Activated CD8-positive, alpha-beta memory T cell treated with anti-CD3 and anti-CD28 coated beads, Interleukin-2, amount 50 U/mL, for 1 hour (primary cell): ENCODE results near the gene SHROOM1.
"Not testable (repeated sequence)": the region's sequence is repeated elsewhere in the genome, so short reads cannot be mapped to it uniquely, and the experiment has no call there.

Experiments used
- DNase-seq: peaks from one replicate; pipeline ENCODE4 v3.0.0-alpha.2; 2020; ENCODE audit errors: extremely low read depth

SHROOM1 gene

GRCh38 chr5:132830436-132831094 is at the start of gene SHROOM1:
TSS of gene SHROOM1 (minus strand) at chr5:132830647. CDS start at chr5:132826140, 4,507 bp downstream.
- no peak for DNase-seq

- DNase-seq, result no peak
Measured at GRCh38 chr5:132877938-132878337, 47.5 kb upstream of the SHROOM1 start.

DNA sequence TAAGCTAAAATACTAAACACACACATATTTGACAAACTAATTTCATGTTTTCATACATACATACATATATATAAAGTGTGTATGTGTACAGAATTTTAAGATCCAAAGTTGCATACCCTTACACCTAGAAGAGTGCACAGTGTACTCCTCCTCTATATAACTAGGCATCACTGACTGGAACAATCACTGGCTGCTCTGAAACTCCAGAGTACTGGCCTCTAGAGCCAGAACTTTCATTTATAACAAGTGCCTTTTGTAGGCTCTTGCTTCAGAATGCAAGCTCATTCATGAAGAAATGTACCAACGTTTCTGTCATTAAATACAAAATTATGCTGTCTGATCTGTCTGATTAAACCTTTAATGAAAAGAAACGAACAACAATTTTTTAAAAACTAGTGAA is 47.0 kb upstream of the SHROOM1 start:
- no peak for DNase-seq

DNA sequence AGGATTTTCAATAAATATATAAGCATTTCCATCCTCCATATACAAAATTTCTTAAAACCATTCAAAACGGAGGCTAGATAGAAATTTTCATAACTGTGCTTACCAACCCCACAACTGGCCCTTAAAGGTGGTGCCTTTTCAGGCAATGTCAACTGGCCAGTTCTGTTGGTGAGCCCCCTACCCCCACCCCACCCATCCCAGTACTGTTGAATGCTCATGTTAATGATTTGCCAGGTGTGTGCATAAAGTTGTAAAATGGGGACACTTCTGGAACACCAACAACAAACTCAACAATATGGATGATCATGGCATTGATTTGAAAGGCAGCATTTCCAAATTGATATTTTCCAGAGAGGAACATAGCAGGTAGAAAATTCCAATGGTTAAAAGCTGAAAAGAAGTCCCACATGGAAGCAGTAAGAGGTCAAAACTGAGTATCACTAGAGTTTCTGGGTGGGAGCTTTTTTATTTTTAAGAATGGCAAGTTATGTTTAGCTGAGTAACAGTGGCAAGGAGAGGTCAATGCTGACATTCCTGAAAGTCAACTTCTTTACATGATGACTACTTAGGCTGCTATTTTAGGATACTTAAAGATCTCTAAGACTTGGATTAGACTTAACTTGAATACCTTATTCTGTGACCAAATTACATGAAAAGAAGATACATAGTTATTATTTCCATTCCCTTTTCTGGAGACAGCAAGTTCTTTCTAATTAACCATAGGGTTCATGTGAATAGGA is 45.7 kb upstream of the SHROOM1 start:
- no peak for DNase-seq

DNA sequence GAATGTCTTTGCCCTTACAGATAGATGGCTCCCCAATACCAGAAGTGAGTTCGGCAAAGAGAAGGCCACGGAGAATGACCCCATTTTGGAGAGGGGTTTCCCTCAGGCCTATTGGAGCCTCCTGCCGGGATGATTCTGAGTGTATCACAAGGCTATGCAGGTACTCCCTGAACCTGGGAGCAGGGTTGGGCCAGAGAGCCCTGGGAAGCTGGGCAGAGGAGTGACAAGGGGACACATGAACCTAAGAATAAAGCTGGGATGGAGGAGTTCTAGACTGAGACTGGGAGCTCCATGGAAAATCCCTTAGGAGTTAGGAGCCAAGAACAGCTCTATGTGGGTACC is 43.5 kb upstream of the SHROOM1 start:
- DNase-seq, result no peak

- DNase-seq, result no peak
Measured at GRCh38 chr5:132873119-132873929, 42.9 kb upstream of the SHROOM1 start, which contains the start of gene LEAP2. TSS of gene LEAP2 (plus strand) at chr5:132873668. CDS start at chr5:132873695, 27 bp downstream.

- no peak for DNase-seq
Measured at GRCh38 chr5:132872788-132873118, 42.3 kb upstream of the SHROOM1 start.

GRCh38 chr5:132871459-132872284 is 41.2 kb upstream of the SHROOM1 start:
- DNase-seq, result no peak

DNA sequence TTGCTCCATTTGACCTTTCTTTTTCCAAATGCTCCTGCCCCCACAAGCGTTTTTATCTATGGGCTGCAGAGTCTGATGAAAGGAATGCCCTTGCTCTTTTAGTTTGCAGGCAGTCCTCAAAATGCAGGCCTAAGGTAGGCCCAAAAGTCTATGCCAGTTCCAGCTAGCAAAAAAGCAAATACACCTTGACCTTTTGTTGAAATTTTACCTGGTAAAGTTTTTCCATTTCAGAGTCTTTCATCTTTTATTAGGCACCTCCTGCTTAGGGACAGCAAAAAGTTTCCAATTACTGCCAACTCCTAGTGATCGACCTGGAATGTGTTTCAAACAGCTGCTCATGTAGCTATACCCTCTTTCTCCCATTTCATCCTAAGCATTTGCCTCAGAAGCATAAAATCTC is 40.4 kb upstream of the SHROOM1 start:
- DNase-seq, result no peak

GRCh38 chr5:132868754-132869153 is 38.3 kb upstream of the SHROOM1 start:
- no peak for DNase-seq

GRCh38 chr5:132867046-132867451 is 36.6 kb upstream of the SHROOM1 start:
- DNase-seq, result no peak

DNA sequence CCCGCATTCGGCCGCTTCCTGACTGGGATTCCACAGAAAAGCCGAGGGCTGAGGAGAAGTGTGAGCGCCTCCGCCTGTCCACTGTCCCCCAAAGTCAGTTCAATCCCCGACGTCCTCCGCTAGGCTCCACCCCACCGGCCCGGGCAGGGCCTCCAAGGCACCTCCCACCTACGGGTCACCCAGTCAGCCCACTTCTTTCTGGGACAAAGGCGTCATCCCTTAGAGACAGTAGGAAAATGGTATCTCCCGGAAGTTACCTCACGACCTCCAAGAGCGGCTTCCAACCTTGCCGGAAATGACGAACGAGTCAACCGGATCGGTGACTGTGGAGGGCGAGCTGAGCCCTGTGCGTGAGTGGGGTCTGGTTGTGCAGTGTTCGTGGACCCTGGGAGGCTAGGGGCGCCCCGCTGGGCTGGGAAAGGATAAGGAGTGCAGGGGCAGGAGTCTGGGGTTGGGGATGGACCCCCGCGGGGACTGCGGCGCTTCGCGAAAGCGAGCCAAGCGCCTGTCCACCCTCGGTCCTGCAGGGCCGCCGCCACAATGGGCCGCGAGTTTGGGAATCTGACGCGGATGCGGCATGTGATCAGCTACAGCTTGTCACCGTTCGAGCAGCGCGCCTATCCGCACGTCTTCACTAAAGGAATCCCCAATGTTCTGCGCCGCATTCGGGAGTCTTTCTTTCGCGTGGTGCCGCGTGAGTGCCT is 36.0 kb upstream of the SHROOM1 start, which contains the start of the genes GDF9 and UQCRQ:
Gene GDF9 (minus strand): TSS at position 128 of the 704 bp plus-strand sequence. CDS start 1,936 bp downstream, outside the sequence.
Gene UQCRQ (plus strand): TSS at position 301 of the 704 bp plus-strand sequence. CDS start 240 bp downstream, at position 541.
- DNase-seq, result peak; percentile 93

DNA sequence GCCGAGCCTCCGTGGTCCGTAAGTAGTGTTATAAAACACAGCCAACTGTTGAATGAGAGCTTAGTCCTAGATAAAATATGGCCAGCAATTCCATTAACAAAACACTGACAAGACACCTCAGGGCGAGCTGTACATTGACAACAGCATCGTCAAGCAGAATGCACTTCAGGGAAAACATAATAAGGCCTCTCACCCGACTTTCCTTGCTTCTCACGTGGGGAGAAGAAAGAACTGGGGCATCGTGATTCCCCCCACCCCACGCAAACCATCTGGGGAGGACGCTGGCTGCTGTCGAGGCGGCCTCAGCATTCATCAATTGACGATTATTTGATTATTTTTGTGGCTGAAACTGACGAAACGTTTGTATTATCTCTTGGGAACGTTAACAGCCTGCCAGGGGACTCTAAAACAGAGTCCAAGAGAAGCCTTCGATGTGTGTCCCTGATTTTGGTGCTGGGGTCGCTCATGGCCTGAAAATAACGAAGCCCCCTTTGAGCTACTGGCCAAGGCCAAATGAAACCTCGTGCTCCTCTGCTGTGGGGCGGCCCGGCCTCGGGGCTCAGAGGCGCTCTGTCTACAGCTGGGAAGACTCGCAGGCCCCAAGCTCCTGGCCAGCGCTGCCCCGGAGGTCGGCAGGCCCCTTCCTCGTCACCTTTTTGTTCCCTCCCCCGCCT is 35.4 kb upstream of the SHROOM1 start:
- DNase-seq, result no peak

GRCh38 chr5:132860742-132861141 is 30.3 kb upstream of the SHROOM1 start:
- no peak for DNase-seq

- no peak for DNase-seq
Measured at GRCh38 chr5:132859889-132860437, 29.5 kb upstream of the SHROOM1 start.

- no peak for DNase-seq
Measured at GRCh38 chr5:132856011-132856410, 25.6 kb upstream of the SHROOM1 start.

- DNase-seq, result not testable (repeated sequence)
Measured at GRCh38 chr5:132854992-132855391, 24.5 kb upstream of the SHROOM1 start.

DNA sequence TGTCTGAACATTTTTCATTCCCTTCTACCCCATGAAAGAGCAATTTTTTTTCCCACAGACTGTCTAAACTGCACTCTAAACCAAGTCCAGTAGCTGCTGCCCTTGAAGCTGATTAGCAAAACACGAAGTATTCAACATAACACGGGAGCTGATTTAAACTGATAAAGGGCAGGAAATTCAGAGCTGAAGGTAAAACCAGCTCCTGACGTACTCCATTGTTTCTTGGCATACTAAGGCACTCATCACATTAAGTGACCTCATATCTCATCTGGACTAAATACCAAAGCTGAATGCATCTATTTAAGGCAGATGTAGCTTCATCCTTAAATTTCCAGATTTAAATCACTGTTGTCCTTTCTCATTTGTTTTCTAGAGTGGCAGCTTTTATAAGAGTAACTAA is 23.9 kb upstream of the SHROOM1 start:
- DNase-seq, result no peak

GRCh38 chr5:132853790-132854189 is 23.3 kb upstream of the SHROOM1 start:
- no peak for DNase-seq

- no peak for DNase-seq
Measured at GRCh38 chr5:132853323-132853722, 22.9 kb upstream of the SHROOM1 start.
